ENCODE data around the gene LMBR1.

DNA sequence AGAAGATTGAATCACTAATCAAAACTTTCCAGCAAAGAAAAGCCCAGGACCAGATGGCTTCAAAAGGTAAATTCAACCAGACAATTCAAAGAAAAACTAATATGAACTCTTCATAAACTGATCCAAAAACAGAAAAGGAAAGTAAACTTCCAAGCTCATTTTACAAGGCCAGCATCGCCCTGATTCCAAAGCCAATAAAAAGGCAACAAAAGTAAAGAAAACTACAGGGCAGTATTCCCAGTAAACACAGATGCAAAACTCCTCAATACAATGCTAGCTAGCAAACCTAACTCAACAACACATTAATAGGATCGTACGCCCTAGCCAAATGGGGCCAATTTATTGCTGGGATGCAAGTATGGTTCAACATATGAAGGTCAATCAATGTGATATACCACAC is 199.4 kb downstream of the LMBR1 start:
- TF ChIP-seq, protein P1, sequence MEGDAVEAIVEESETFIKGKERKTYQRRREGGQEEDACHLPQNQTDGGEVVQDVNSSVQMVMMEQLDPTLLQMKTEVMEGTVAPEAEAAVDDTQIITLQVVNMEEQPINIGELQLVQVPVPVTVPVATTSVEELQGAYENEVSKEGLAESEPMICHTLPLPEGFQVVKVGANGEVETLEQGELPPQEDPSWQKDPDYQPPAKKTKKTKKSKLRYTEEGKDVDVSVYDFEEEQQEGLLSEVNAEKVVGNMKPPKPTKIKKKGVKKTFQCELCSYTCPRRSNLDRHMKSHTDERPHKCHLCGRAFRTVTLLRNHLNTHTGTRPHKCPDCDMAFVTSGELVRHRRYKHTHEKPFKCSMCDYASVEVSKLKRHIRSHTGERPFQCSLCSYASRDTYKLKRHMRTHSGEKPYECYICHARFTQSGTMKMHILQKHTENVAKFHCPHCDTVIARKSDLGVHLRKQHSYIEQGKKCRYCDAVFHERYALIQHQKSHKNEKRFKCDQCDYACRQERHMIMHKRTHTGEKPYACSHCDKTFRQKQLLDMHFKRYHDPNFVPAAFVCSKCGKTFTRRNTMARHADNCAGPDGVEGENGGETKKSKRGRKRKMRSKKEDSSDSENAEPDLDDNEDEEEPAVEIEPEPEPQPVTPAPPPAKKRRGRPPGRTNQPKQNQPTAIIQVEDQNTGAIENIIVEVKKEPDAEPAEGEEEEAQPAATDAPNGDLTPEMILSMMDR (conservative IDR thresholded peaks at IDR 0.05 in 1 of 2, IDR thresholded peaks at IDR 0.05 in 1 of 2; ENCODE audit: low read depth in 1 of 2, low read length in 2 of 2) = no peak
- TF ChIP-seq EZH2 (IDR thresholded peaks at IDR 0.05; ENCODE audit: low read length, missing control alignments) = no peak

Data from fibroblast of lung (primary cell).